ENCODE measurements around the gene PEDS1. TPM values are rescaled to one million over a fixed set of nuclear protein-coding genes. Genes with fewer than 3 reads are reported as not detected.

PEDS1 gene
- total and polyA plus RNA-seq, 4 donors = 4.8 to 19.3 (median 8.6) TPM

- DNase-seq (ENCODE audit: low spot score) = no peak
- H3K27me3 ChIP-seq (ENCODE audit: control insufficient read depth in 4 of 4, insufficient read depth in 4 of 4, low read length in 3 of 4) = no peaks in the 10 kb centered on the region
- H3K9ac ChIP-seq (ENCODE audit: low read depth in 1 of 2, low read length in 2 of 2) = peak overlapping the region; percentile 86 to 100
- WGBS = 27% methylated on average over 16 of the region's 16 CpGs
- H3K27ac ChIP-seq (ENCODE audit: low read depth in 1 of 2, low read length in 2 of 2) = peak overlapping the region; percentile 79 to 98
- no peaks in the 10 kb centered on the region for H3K9me3 ChIP-seq (ENCODE audit: control insufficient read depth in 4 of 4, low read length in 3 of 4)
- peak overlapping the region; percentile 78 to 99 (median 85) for H3K4me3 ChIP-seq (ENCODE audit: low read depth in 1 of 3, low read length in 3 of 3)
- H3K36me3 ChIP-seq (ENCODE audit: control insufficient read depth in 4 of 4, insufficient read depth in 3 of 4, low read depth in 1 of 4, low read length in 3 of 4) = peaks cover 0 to 9% (median 0%) of the 10 kb centered on the region in 4 donors
- H3K4me1 ChIP-seq (ENCODE audit: control insufficient read depth in 4 of 4, insufficient read depth in 4 of 4, low read length in 3 of 4) = peaks cover 0 to 24% (median 4%) of the 10 kb centered on the region in 4 donors
- TF ChIP-seq, protein P1, sequence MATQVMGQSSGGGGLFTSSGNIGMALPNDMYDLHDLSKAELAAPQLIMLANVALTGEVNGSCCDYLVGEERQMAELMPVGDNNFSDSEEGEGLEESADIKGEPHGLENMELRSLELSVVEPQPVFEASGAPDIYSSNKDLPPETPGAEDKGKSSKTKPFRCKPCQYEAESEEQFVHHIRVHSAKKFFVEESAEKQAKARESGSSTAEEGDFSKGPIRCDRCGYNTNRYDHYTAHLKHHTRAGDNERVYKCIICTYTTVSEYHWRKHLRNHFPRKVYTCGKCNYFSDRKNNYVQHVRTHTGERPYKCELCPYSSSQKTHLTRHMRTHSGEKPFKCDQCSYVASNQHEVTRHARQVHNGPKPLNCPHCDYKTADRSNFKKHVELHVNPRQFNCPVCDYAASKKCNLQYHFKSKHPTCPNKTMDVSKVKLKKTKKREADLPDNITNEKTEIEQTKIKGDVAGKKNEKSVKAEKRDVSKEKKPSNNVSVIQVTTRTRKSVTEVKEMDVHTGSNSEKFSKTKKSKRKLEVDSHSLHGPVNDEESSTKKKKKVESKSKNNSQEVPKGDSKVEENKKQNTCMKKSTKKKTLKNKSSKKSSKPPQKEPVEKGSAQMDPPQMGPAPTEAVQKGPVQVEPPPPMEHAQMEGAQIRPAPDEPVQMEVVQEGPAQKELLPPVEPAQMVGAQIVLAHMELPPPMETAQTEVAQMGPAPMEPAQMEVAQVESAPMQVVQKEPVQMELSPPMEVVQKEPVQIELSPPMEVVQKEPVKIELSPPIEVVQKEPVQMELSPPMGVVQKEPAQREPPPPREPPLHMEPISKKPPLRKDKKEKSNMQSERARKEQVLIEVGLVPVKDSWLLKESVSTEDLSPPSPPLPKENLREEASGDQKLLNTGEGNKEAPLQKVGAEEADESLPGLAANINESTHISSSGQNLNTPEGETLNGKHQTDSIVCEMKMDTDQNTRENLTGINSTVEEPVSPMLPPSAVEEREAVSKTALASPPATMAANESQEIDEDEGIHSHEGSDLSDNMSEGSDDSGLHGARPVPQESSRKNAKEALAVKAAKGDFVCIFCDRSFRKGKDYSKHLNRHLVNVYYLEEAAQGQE (IDR thresholded peaks at IDR 0.05) = peak; percentile 65
- no peak for TF ChIP-seq FOXA1 (IDR thresholded peaks at IDR 0.05)
- TF ChIP-seq, protein P2, sequence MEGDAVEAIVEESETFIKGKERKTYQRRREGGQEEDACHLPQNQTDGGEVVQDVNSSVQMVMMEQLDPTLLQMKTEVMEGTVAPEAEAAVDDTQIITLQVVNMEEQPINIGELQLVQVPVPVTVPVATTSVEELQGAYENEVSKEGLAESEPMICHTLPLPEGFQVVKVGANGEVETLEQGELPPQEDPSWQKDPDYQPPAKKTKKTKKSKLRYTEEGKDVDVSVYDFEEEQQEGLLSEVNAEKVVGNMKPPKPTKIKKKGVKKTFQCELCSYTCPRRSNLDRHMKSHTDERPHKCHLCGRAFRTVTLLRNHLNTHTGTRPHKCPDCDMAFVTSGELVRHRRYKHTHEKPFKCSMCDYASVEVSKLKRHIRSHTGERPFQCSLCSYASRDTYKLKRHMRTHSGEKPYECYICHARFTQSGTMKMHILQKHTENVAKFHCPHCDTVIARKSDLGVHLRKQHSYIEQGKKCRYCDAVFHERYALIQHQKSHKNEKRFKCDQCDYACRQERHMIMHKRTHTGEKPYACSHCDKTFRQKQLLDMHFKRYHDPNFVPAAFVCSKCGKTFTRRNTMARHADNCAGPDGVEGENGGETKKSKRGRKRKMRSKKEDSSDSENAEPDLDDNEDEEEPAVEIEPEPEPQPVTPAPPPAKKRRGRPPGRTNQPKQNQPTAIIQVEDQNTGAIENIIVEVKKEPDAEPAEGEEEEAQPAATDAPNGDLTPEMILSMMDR (IDR thresholded peaks at IDR 0.05; ENCODE audit: low read depth, low read length, missing input control) = no peak
- TF ChIP-seq YY1 (IDR thresholded peaks at IDR 0.05) = peak; percentile 68
- no peak for TF ChIP-seq EGR1 (IDR thresholded peaks at IDR 0.05; ENCODE audit: low read depth in 2 of 2)
- peak; percentile 20 to 73 for TF ChIP-seq RXRA (IDR thresholded peaks at IDR 0.05)
- TF ChIP-seq FOXA2 (IDR thresholded peaks at IDR 0.05) = peak; percentile 5
- TF ChIP-seq SP1 (IDR thresholded peaks at IDR 0.05) = no peak
- no peak for TF ChIP-seq ATF3 (IDR thresholded peaks at IDR 0.05)
- no peak for TF ChIP-seq GABPA (IDR thresholded peaks at IDR 0.05 in 1 of 2, conservative IDR thresholded peaks at IDR 0.05 in 1 of 2)
- TF ChIP-seq NR2F2 (IDR thresholded peaks at IDR 0.05) = no peak
- no peak for TF ChIP-seq JUND (IDR thresholded peaks at IDR 0.05)
- TF ChIP-seq HNF4A (conservative IDR thresholded peaks at IDR 0.05) = peak in 1 of 2 donors; percentile 20
- peak; percentile 60 for TF ChIP-seq MAX (IDR thresholded peaks at IDR 0.05)
- TF ChIP-seq TAF1 (conservative IDR thresholded peaks at IDR 0.05) = no peak
- TF ChIP-seq RAD21 (IDR thresholded peaks at IDR 0.05) = peak in 1 of 2 donors; percentile 37
- TF ChIP-seq HNF4G (IDR thresholded peaks at IDR 0.05) = no peak
- TF ChIP-seq ZBTB33 (IDR thresholded peaks at IDR 0.05) = no peak
Observed at GRCh38 chr20:50193836-50194421, 40.4 kb upstream of the PEDS1 start.
